C4-2B (cell line): Measurements from ENCODE around the gene CPNE6.

Experiments
- H3K27ac ChIP-seq: fragments of 450-650 bp; 2 replicates; pipeline ENCODE4 v1.5.1; 2017
- ZFX ChIP-seq: fragments of 450-650 bp; IDR thresholded peaks from 2 replicates; pipeline ENCODE4 v1.6.1; 2017
- TF ChIP-seq, protein P1 (sequence below): fragments of 450-650 bp; conservative IDR thresholded peaks from 2 replicates; pipeline ENCODE4 v1.5.1; 2017; ENCODE audit warnings: mild to moderate bottlenecking

Gene CPNE6

DNA sequence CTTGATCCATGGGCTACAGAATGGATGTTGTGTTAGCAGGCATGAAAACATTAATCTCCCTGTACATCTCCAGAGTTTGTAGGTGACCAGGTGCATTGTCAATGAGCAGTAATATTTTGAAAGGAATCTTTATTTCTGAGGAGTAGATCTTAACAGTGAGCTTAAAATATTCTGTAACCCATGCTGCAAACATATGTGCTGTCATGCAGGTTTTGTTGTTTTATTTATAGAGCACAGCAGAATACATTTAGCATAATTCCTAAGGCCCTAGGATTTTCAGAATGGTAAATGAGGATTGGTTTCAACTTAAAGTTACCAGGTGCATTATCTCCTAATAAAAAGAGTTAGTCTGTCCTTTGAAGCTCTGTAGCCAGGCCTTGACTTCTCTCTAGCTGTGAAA, 55.6 kb downstream of the CPNE6 start:
- H3K27ac ChIP-seq: no peak overlapping the region
- TF ChIP-seq, protein P1, sequence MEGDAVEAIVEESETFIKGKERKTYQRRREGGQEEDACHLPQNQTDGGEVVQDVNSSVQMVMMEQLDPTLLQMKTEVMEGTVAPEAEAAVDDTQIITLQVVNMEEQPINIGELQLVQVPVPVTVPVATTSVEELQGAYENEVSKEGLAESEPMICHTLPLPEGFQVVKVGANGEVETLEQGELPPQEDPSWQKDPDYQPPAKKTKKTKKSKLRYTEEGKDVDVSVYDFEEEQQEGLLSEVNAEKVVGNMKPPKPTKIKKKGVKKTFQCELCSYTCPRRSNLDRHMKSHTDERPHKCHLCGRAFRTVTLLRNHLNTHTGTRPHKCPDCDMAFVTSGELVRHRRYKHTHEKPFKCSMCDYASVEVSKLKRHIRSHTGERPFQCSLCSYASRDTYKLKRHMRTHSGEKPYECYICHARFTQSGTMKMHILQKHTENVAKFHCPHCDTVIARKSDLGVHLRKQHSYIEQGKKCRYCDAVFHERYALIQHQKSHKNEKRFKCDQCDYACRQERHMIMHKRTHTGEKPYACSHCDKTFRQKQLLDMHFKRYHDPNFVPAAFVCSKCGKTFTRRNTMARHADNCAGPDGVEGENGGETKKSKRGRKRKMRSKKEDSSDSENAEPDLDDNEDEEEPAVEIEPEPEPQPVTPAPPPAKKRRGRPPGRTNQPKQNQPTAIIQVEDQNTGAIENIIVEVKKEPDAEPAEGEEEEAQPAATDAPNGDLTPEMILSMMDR: no peak
- no peak for TF ChIP-seq ZFX

DNA sequence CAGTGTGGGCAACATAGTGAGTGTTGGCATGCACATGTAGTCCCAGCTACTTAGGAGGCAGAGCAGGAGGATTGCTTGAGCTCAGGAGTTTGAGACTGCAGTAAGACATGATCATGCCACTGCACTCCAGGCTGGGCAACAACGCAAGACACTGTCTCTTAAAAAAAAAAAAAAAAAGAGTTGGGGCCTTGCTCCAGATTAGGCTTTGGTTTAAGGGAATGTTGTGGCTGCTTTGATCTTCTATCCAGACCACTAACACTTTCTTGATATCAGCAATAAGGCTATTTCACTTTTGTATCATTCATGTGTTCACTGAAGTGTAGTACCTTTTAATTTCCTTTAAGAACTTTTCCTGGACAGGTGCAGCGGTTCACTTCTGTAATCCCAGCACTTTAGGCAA, 56.3 kb downstream of the CPNE6 start:
- TF ChIP-seq, protein P1: no peak
- TF ChIP-seq ZFX: no peak
- H3K27ac ChIP-seq: no peak overlapping the region
